Suprapubic skin (tissue), 4 donors: ENCODE results near the gene TMEM164.

ENCODE experiments used
- CTCF ChIP-seq, 2 donors: fragments of 200-600 bp in 1 of 2; fragments of 450-650 bp in 1 of 2; sonication (generic) in 1 of 2; IDR thresholded peaks; one replicate each; pipeline ENCODE4 v1.5.1; 2016 to 2019; ENCODE audit warnings: antibody characterized with exemption in 2 of 2, mild to moderate bottlenecking in 1 of 2, moderate library complexity in 1 of 2
- EP300 ChIP-seq: sonication (generic); formaldehyde crosslinking; IDR thresholded peaks from one replicate; pipeline ENCODE4 v1.6.1; 2017; ENCODE audit warnings: antibody characterized with exemption
- POLR2AphosphoS5 ChIP-seq, 3 donors: sonication (generic); formaldehyde crosslinking; IDR thresholded peaks; one replicate each; pipeline ENCODE4 v1.6.1; 2017; ENCODE audit warnings: antibody characterized with exemption in 3 of 3

- no peak for TF ChIP-seq EP300
- TF ChIP-seq CTCF (IDR thresholded peaks at IDR 0.05) = no peak
- no peak for TF ChIP-seq POLR2AphosphoS5 (IDR thresholded peaks at IDR 0.05)
These were observed 113.4 kb downstream of the TMEM164 start for GRCh38 chrX:110116066-110116980.
